ENCODE data around the gene CRCP.

GRCh38 chr7:66202441-66202840, 87.8 kb downstream of the CRCP start:
- no peak for TF ChIP-seq CTCF (IDR thresholded peaks at IDR 0.05)
- no peak for TF ChIP-seq POLR2A (IDR thresholded peaks at IDR 0.05)
